HepG2 (cell line): ENCODE results near the gene MYO15A. TPM values are rescaled to one million over a fixed set of nuclear protein-coding genes. Genes with fewer than 3 reads are reported as not detected.
A peak's percentile ranks its signal among the peaks of the same experiment; 100 is the strongest.

Experiments
- AFF4 ChIP-seq: sonication (generic); formaldehyde crosslinking; IDR thresholded peaks from 2 replicates; pipeline ENCODE4 v1.4.0; 2020; ENCODE audit warnings: missing genetic modification reagents
- ATF2 ChIP-seq: sonication (generic); formaldehyde crosslinking; IDR thresholded peaks from 2 replicates; pipeline ENCODE4 v1.4.0; 2020; ENCODE audit warnings: missing genetic modification reagents
- CEBPB ChIP-seq: IDR thresholded peaks from 2 replicates; pipeline ENCODE4 v1.6.1; 2011; ENCODE audit warnings: low read depth, low read length, improper control_type of control experiment, borderline replicate concordance
- CEBPG ChIP-seq: IDR thresholded peaks from 2 replicates; pipeline ENCODE4 v1.6.1; 2016
- PITX1 ChIP-seq: sonication (generic); formaldehyde crosslinking; IDR thresholded peaks from 2 replicates; pipeline ENCODE4 v1.5.1; 2020; ENCODE audit warnings: mild to moderate bottlenecking, missing genetic modification reagents
- RFX1 ChIP-seq: fragments of 450-650 bp; IDR thresholded peaks from 2 replicates; pipeline ENCODE4 v1.6.1; 2017
- SMC3 ChIP-seq: IDR thresholded peaks from 2 replicates; pipeline ENCODE4 v1.6.1; 2011; ENCODE audit warnings: low read length, improper control_type of control experiment
- SP4 ChIP-seq: sonication (generic); formaldehyde crosslinking; IDR thresholded peaks from 2 replicates; pipeline ENCODE4 v1.8.1; 2023; ENCODE audit warnings: mild to moderate bottlenecking, missing genetic modification reagents
- STAT5B ChIP-seq: sonication (generic); formaldehyde crosslinking; IDR thresholded peaks from 2 replicates; pipeline ENCODE4 v1.4.0; 2020; ENCODE audit warnings: missing genetic modification reagents
- ZBTB20 ChIP-seq: sonication (generic); formaldehyde crosslinking; IDR thresholded peaks from 2 replicates; pipeline ENCODE4 v1.8.1; 2023; ENCODE audit warnings: missing genetic modification reagents, low read depth, mild to moderate bottlenecking, borderline replicate concordance
- ZBTB21 ChIP-seq: sonication (generic); formaldehyde crosslinking; IDR thresholded peaks from 2 replicates; pipeline ENCODE4 v1.4.0; 2020; ENCODE audit warnings: missing genetic modification reagents
- ZNF354B ChIP-seq: sonication (generic); formaldehyde crosslinking; IDR thresholded peaks from 2 replicates; pipeline ENCODE4 v1.8.0; 2022; ENCODE audit warnings: mild to moderate bottlenecking, missing genetic modification reagents
- polyA plus RNA-seq, 8 experiments: library from polyadenylated mRNA; depleted of rRNA in 3 of 8; stranded (reverse) in 7 of 8; unstranded in 1 of 8; fragments of >200 nt; fragmentation: Illumina TruSeq in 4 of 8; extraction: Trizol in 4 of 8; gene quantifications; 2 replicates each; pipeline versions ENCODE4 v1.2.1 to v1.2.3, GENCODE V29; 2011 to 2016; ENCODE audit warnings: low read depth in 4 of 8, missing spikeins in 1 of 8, mixed read lengths in 1 of 8; ENCODE audit not compliant: insufficient read depth in 1 of 8
- total RNA-seq, 5 experiments: library from RNA; depleted of rRNA; stranded (reverse); fragments of >200 nt; fragmentation: Illumina TruSeq; extraction: Trizol; gene quantifications; 2 replicates each; pipeline ENCODE4 v1.2.3, GENCODE V29; 2016; ENCODE audit warnings: low read depth in 1 of 5
- TF ChIP-seq, protein P1 (sequence below): sonication (generic); formaldehyde crosslinking; conservative IDR thresholded peaks from 2 replicates; pipeline ENCODE4 v1.5.0; 2020; ENCODE audit warnings: missing genetic modification reagents
- TF ChIP-seq, protein P2 (sequence below): sonication (generic); formaldehyde crosslinking; IDR thresholded peaks from 2 replicates; pipeline ENCODE4 v1.5.0; 2020; ENCODE audit warnings: missing genetic modification reagents
- TF ChIP-seq, protein P3 (sequence below): sonication (generic); formaldehyde crosslinking; IDR thresholded peaks from 2 replicates; pipeline ENCODE4 v1.5.0; 2020; ENCODE audit warnings: mild to moderate bottlenecking, missing genetic modification reagents, borderline replicate concordance

The MYO15A gene
- total and polyA plus RNA-seq, 2 of the 13 experiments (the other 11 are each of a cell fraction or from before 2014, with no cell fraction given): 0.07 to 0.20 TPM

DNA sequence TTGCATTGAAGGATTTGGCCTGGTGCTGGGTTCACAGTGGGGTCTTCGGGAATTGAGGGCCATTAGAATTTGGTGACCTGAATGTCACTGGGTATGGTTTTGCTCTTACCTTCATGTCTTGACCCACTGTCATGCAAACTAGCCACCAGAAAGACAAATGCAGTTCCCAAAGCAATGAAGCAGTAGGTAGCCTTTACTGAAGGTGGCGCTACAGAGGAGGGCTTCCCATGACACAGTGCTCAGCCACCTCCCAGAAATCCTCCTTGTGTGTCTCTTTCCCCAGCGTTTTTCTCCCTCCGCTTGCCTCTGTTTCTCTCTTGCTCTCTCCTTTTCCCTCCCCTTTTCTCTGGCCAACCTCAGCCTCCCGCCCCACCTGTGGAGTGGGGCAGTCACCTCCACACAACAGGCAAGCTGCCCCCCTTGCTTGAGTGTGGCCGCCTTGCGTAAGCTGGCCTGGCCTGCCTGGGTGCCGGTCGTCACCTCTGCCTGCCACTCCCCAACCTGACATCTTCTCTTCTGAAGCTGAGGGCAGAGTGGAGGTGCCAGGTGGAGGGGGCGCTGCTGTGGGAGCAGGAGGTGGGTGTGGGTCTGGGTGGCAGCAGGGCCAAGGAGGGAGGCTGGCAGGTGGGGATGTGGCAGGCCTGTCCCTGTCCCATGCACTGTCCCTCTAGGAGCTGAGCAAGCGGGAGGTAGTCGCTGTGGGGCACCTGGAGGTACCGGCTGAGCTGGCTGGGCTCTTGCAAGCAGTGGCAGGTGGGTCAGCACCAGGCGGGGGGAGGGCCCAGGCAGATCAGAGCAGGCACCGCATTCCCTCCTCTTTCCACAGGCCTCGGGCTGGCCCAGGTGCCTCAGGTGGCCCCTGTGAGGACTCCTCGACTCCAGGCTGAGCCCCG lies 34.7 kb downstream of the MYO15A start (continued):
- no peak for TF ChIP-seq ATF2 (CRISPR knock-in tag)
- no peak for TF ChIP-seq ZBTB21 (CRISPR knock-in tag)
- TF ChIP-seq, protein P1, sequence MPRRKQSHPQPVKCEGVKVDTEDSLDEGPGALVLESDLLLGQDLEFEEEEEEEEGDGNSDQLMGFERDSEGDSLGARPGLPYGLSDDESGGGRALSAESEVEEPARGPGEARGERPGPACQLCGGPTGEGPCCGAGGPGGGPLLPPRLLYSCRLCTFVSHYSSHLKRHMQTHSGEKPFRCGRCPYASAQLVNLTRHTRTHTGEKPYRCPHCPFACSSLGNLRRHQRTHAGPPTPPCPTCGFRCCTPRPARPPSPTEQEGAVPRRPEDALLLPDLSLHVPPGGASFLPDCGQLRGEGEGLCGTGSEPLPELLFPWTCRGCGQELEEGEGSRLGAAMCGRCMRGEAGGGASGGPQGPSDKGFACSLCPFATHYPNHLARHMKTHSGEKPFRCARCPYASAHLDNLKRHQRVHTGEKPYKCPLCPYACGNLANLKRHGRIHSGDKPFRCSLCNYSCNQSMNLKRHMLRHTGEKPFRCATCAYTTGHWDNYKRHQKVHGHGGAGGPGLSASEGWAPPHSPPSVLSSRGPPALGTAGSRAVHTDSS (CRISPR knock-in tag): no peak
- TF ChIP-seq SP4 (CRISPR knock-in tag): no peak
- TF ChIP-seq STAT5B: no peak
- TF ChIP-seq RFX1: no peak
- peak; percentile 54 for TF ChIP-seq CEBPG
- TF ChIP-seq, protein P2, sequence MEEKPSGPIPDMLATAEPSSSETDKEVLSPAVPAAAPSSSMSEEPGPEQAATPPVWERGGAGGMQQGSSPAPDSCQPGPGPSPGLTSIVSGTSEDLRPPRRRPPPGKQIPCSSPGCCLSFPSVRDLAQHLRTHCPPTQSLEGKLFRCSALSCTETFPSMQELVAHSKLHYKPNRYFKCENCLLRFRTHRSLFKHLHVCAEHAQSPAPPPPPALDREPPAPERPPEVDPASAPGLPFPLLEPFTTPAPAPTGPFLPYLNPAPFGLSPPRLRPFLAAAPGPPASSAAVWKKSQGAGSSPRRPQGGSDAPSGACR (CRISPR knock-in tag): 0 out of 2 replicates have a peak, but pooled peaks have one; percentile 24
- no peak for TF ChIP-seq PITX1 (CRISPR knock-in tag)
- TF ChIP-seq AFF4 (CRISPR knock-in tag): no peak
- TF ChIP-seq, protein P3, sequence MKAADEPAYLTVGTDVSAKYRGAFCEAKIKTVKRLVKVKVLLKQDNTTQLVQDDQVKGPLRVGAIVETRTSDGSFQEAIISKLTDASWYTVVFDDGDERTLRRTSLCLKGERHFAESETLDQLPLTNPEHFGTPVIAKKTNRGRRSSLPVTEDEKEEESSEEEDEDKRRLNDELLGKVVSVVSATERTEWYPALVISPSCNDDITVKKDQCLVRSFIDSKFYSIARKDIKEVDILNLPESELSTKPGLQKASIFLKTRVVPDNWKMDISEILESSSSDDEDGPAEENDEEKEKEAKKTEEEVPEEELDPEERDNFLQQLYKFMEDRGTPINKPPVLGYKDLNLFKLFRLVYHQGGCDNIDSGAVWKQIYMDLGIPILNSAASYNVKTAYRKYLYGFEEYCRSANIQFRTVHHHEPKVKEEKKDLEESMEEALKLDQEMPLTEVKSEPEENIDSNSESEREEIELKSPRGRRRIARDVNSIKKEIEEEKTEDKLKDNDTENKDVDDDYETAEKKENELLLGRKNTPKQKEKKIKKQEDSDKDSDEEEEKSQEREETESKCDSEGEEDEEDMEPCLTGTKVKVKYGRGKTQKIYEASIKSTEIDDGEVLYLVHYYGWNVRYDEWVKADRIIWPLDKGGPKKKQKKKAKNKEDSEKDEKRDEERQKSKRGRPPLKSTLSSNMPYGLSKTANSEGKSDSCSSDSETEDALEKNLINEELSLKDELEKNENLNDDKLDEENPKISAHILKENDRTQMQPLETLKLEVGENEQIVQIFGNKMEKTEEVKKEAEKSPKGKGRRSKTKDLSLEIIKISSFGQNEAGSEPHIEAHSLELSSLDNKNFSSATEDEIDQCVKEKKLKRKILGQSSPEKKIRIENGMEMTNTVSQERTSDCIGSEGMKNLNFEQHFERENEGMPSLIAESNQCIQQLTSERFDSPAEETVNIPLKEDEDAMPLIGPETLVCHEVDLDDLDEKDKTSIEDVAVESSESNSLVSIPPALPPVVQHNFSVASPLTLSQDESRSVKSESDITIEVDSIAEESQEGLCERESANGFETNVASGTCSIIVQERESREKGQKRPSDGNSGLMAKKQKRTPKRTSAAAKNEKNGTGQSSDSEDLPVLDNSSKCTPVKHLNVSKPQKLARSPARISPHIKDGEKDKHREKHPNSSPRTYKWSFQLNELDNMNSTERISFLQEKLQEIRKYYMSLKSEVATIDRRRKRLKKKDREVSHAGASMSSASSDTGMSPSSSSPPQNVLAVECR (CRISPR knock-in tag): peak; percentile 30; the same call in 1 of the 2 replicates
- peak; percentile 27; the same call in 1 of the 2 replicates for TF ChIP-seq SMC3
- peak; percentile 53; the same call in 1 of the 2 replicates for TF ChIP-seq CEBPB
- TF ChIP-seq ZBTB20: no peak
- TF ChIP-seq ZNF354B (CRISPR knock-in tag): no peak
